ENCODE results near the gene LCN2.
A peak's percentile ranks its signal among the peaks of the same experiment; 100 is the strongest.
"Not testable (repeated sequence)": the region's sequence is repeated elsewhere in the genome, so short reads cannot be mapped to it uniquely, and the experiment has no call there.

The LCN2 gene

GRCh38 chr9:128168731-128169308 is 19.6 kb downstream of the LCN2 start:
- no peak for DNase-seq (ENCODE audit: low spot score)

GRCh38 chr9:128169492-128169891 is 20.2 kb downstream of the LCN2 start:
- DNase-seq (ENCODE audit: low spot score): no peak

GRCh38 chr9:128169925-128170324 is 20.7 kb downstream of the LCN2 start:
- DNase-seq (ENCODE audit: low spot score): no peak

- no peak for DNase-seq (ENCODE audit: low spot score)
These were observed 24.8 kb downstream of the LCN2 start for GRCh38 chr9:128174062-128174461.

- DNase-seq (ENCODE audit: low spot score): no peak
These were observed 25.9 kb downstream of the LCN2 start for GRCh38 chr9:128175102-128175563.

GRCh38 chr9:128175726-128176125 is 26.5 kb downstream of the LCN2 start:
- DNase-seq (ENCODE audit: low spot score): no peak

- no peak for DNase-seq (ENCODE audit: low spot score)
These were observed 29.7 kb downstream of the LCN2 start for GRCh38 chr9:128178806-128179431.

GRCh38 chr9:128180001-128180400 is 30.7 kb downstream of the LCN2 start:
- no peak for DNase-seq (ENCODE audit: low spot score)

GRCh38 chr9:128180447-128180846 is 31.2 kb downstream of the LCN2 start:
- no peak for DNase-seq (ENCODE audit: low spot score)

- DNase-seq (ENCODE audit: low spot score): not testable (repeated sequence)
These were observed 32.2 kb downstream of the LCN2 start for GRCh38 chr9:128181480-128181879.

- no peak for DNase-seq (ENCODE audit: low spot score)
These were observed 33.8 kb downstream of the LCN2 start for GRCh38 chr9:128182893-128183588.

- no peak for DNase-seq (ENCODE audit: low spot score)
These were observed 37.0 kb downstream of the LCN2 start for GRCh38 chr9:128185979-128186965.

GRCh38 chr9:128187361-128187760 is 38.1 kb downstream of the LCN2 start:
- DNase-seq (ENCODE audit: low spot score): no peak

GRCh38 chr9:128188209-128188608 is 39.0 kb downstream of the LCN2 start:
- DNase-seq (ENCODE audit: low spot score): no peak

GRCh38 chr9:128190013-128190412 is 40.8 kb downstream of the LCN2 start:
- DNase-seq (ENCODE audit: low spot score): no peak

- no peak for DNase-seq (ENCODE audit: low spot score)
These were observed 41.5 kb downstream of the LCN2 start for GRCh38 chr9:128190516-128191405.

GRCh38 chr9:128191406-128192046 is 42.3 kb downstream of the LCN2 start, which contains the start of gene CIZ1:
TSS of gene CIZ1 (minus strand) at chr9:128191572. CDS start at chr9:128190857, 715 bp downstream.
- peak; percentile 78 for DNase-seq (ENCODE audit: low spot score)

- peak; percentile 97 for DNase-seq (ENCODE audit: low spot score)
These were observed 43.5 kb downstream of the LCN2 start for GRCh38 chr9:128192601-128193371.

GRCh38 chr9:128193469-128194096 is 44.3 kb downstream of the LCN2 start:
- no peak for DNase-seq (ENCODE audit: low spot score)

Data from LoVo (cell line).